Ishikawa (cell line): ENCODE data around the gene TTC31.

Experiments used
- TEAD4 ChIP-seq: IDR thresholded peaks from 2 replicates; pipeline ENCODE4 v1.6.1; 2012
- ZBTB7A ChIP-seq: IDR thresholded peaks from 2 replicates; pipeline ENCODE4 v1.6.1; 2012; ENCODE audit warnings: low read depth

DNA sequence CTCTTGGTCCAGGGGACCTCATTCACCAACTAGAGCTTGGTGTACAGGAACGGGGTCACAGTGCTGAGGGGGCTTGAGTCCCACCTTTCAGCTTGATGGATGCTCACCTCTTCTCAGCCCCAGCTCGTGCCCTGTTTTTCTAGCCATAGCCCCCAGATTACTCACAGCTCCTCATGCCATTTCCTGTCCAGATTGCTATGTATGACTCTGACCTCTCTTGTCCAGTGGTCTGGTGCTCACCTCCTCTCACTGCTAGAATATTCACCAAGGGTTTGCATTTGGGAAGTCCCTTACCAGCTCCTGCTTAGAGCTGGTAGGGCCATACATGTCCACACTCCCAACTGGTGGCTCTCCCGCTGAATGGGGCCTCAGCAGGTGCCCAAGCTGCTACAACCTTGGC lies 10.7 kb downstream of the TTC31 start:
- TF ChIP-seq TEAD4 (no peak), ZBTB7A (no peak)
